HCT116 (cell line): ENCODE data around the gene BABAM2. TPM values are rescaled to one million over a fixed set of nuclear protein-coding genes. Genes with fewer than 3 reads are reported as not detected.

ENCODE experiments used
- ATAC-seq: fragments of 200-7000 bp; cut with Tn5 transposase; 2 replicates; pipeline ENCODE4 v1.9.1; 2020; ENCODE audit warnings: mild to moderate bottlenecking, moderate library complexity
- BruUV-seq: library from RNA; stranded (reverse); fragments of 400-500 nt; replicated peaks from 2 replicates; lab custom pipeline; 2021; lab: Mats Ljungman, UMichigan
- CTCF ChIA-PET: fragments of 300-600 bp; sonication (Branson Sonifier 250); formaldehyde crosslinking; loops from one replicate; lab custom pipeline; 2021; ENCODE audit warnings: antibody characterized with exemption; lab: Charles Lee
- POLR2A ChIA-PET: fragments of 300-600, 350-600 bp; sonication (Branson Sonifier 250); formaldehyde crosslinking; loops from one replicate; lab custom pipeline; 2021; ENCODE audit warnings: antibody characterized with exemption; lab: Charles Lee
- RAD21 ChIA-PET, 2 experiments: fragments of 300-600 bp; sonication (Branson Sonifier 250); formaldehyde crosslinking; loops; one replicate each; lab custom pipeline; 2023; ENCODE audit warnings: low total read pairs in 2 of 2; ENCODE audit not compliant: uncharacterized antibody in 2 of 2, unreplicated experiment in 2 of 2, low non-redundant PET in 1 of 2; lab: Charles Lee
- DNase-seq: peaks from one replicate; pipeline ENCODE4 v3.0.0-alpha.2; 2010; ENCODE audit warnings: low read depth, low spot score
- H2AFZ ChIP-seq: fragments of 200-600 bp; shearing (Covaris generic), sonication (generic); 2 replicates; pipeline ENCODE4 v1.6.1; 2017; ENCODE audit warnings: low read depth, mixed run types, mixed read lengths, antibody characterized with exemption, low read length; ENCODE audit not compliant: poor library complexity, severe bottlenecking
- H3K27ac ChIP-seq: 2 replicates; pipeline ENCODE4 v1.5.1; 2012; ENCODE audit warnings: low read depth, low read length
- H3K27me3 ChIP-seq: fragments of 200-600 bp; sonication (generic); 2 replicates; pipeline ENCODE4 v1.6.1; 2016; ENCODE audit warnings: mixed run types, low read length, mixed read lengths; ENCODE audit not compliant: insufficient read depth
- H3K36me3 ChIP-seq, 2 experiments: fragments of 200-500 bp in 1 of 2; fragments of 200-600 bp in 1 of 2; sonication (Bioruptor generic) in 1 of 2; sonication (generic) in 1 of 2; 2 replicates each; pipeline versions ENCODE4 v1.5.1 to v1.6.1; 2014 to 2016; ENCODE audit warnings: low read length in 2 of 2, inconsistent platforms in 1 of 2, mixed read lengths in 1 of 2, mixed run types in 1 of 2; ENCODE audit not compliant: insufficient read depth in 2 of 2, control insufficient read depth in 1 of 2
- H3K4me1 ChIP-seq, 2 experiments: fragments of 200-600 bp in 1 of 2; sonication (generic) in 1 of 2; 2 replicates each; pipeline versions ENCODE4 v1.5.1 to v1.6.1; 2012 to 2017; ENCODE audit warnings: low read length in 2 of 2, inconsistent platforms in 1 of 2, mild to moderate bottlenecking in 1 of 2, mixed read lengths in 1 of 2, mixed run types in 1 of 2, moderate library complexity in 1 of 2; ENCODE audit not compliant: insufficient read depth in 2 of 2, control insufficient read depth in 1 of 2
- H3K4me2 ChIP-seq: fragments of 200-600 bp; sonication (generic); 2 replicates; pipeline ENCODE4 v1.6.1; 2017; ENCODE audit warnings: mixed run types, low read length, mixed read lengths
- H3K4me3 ChIP-seq, 2 experiments: fragments of 200-600 bp in 1 of 2; sonication (generic) in 1 of 2; replicated peaks in 1 of 2; 2 replicates each; pipeline ENCODE4 v1.5.1; 2011 to 2016; ENCODE audit warnings: low read length in 2 of 2, control low read depth in 1 of 2, low read depth in 1 of 2, mild to moderate bottlenecking in 1 of 2, mixed read lengths in 1 of 2, mixed run types in 1 of 2
- H3K79me2 ChIP-seq: fragments of 200-600 bp; sonication (generic); 2 replicates; pipeline ENCODE4 v1.6.1; 2017; ENCODE audit warnings: mild to moderate bottlenecking, mixed run types, low read length, moderate library complexity, mixed read lengths; ENCODE audit not compliant: insufficient read depth
- H3K9ac ChIP-seq: fragments of 200-600 bp; sonication (generic); 2 replicates; pipeline ENCODE4 v1.6.1; 2016; ENCODE audit warnings: low read length, mixed read lengths
- H3K9me2 ChIP-seq: fragments of 200-600 bp; sonication (generic), shearing (Covaris generic); 2 replicates; pipeline ENCODE4 v1.6.1; 2017; ENCODE audit warnings: mixed run types, mild to moderate bottlenecking, moderate library complexity; ENCODE audit not compliant: insufficient read depth
- H3K9me3 ChIP-seq, 2 experiments: fragments of 200-500 bp in 1 of 2; fragments of 200-600 bp in 1 of 2; sonication (Bioruptor generic) in 1 of 2; sonication (generic) in 1 of 2; 2 replicates each; pipeline ENCODE4 v1.6.1; 2014 to 2017; ENCODE audit warnings: low read length in 2 of 2, mixed read lengths in 2 of 2, inconsistent platforms in 1 of 2, low read depth in 1 of 2, mild to moderate bottlenecking in 1 of 2, mixed run types in 1 of 2, moderate library complexity in 1 of 2; ENCODE audit not compliant: control insufficient read depth in 1 of 2, insufficient read depth in 1 of 2
- H4K20me1 ChIP-seq: fragments of 200-600 bp; sonication (generic), shearing (Covaris generic); 2 replicates; pipeline ENCODE4 v1.6.1; 2017; ENCODE audit warnings: mixed run types, mild to moderate bottlenecking, moderate library complexity; ENCODE audit not compliant: insufficient read depth
- CBX3 ChIP-seq: IDR thresholded peaks from 2 replicates; pipeline ENCODE4 v1.6.1; 2012; ENCODE audit warnings: low read depth
- CEBPB ChIP-seq: IDR thresholded peaks from 2 replicates; pipeline ENCODE4 v1.6.1; 2012; ENCODE audit warnings: low read depth
- EGR1 ChIP-seq: IDR thresholded peaks from 2 replicates; pipeline ENCODE4 v1.6.1; 2012; ENCODE audit warnings: low read depth
- ELF1 ChIP-seq: IDR thresholded peaks from 2 replicates; pipeline ENCODE4 v1.6.1; 2012; ENCODE audit warnings: low read depth, borderline replicate concordance
- EZH2 ChIP-seq: fragments of 200-600 bp; sonication (generic); IDR thresholded peaks from 2 replicates; pipeline ENCODE4 v1.6.1; 2017; ENCODE audit warnings: antibody characterized with exemption, mixed run types
- EZH2phosphoT487 ChIP-seq: fragments of 200-600 bp; IDR thresholded peaks from 2 replicates; pipeline ENCODE4 v1.6.1; 2018; ENCODE audit warnings: antibody characterized with exemption, borderline replicate concordance
- FOSL1 ChIP-seq: IDR thresholded peaks from 2 replicates; pipeline ENCODE4 v1.6.1; 2012; ENCODE audit warnings: low read depth
- JUND ChIP-seq: IDR thresholded peaks from 2 replicates; pipeline ENCODE4 v1.6.1; 2012
- POLR2A ChIP-seq: IDR thresholded peaks from 2 replicates; pipeline ENCODE4 v1.7.0; 2011; ENCODE audit warnings: borderline replicate concordance; ENCODE audit not compliant: insufficient read depth, insufficient read length; ENCODE audit errors: extremely low read depth
- POLR2AphosphoS5 ChIP-seq: IDR thresholded peaks from 2 replicates; pipeline ENCODE4 v1.6.1; 2011; ENCODE audit warnings: mild to moderate bottlenecking, low read depth, low read length, moderate library complexity
- SP1 ChIP-seq: IDR thresholded peaks from 2 replicates; pipeline ENCODE4 v1.6.1; 2012; ENCODE audit warnings: low read depth
- SRF ChIP-seq: IDR thresholded peaks from 2 replicates; pipeline ENCODE4 v1.6.1; 2012; ENCODE audit warnings: low read depth
- intact Hi-C: fragments of 100-400 bp; cut with micrococcal nuclease; formaldehyde crosslinking; loops from 2 replicates; pipeline ENCODE4 v1.10.0; 2022
- total RNA-seq: library from RNA; stranded (reverse); gene quantifications from one replicate; pipeline ENCODE4 v1.2.1, GENCODE V29; 2021; ENCODE audit not compliant: unreplicated experiment
- TF ChIP-seq, protein P1 (sequence below): IDR thresholded peaks from 2 replicates; pipeline ENCODE4 v1.6.1; 2012
- TF ChIP-seq, protein P2 (sequence below): IDR thresholded peaks from 2 replicates; pipeline ENCODE4 v1.6.1; 2011; ENCODE audit warnings: mild to moderate bottlenecking, low read length, moderate library complexity; ENCODE audit not compliant: insufficient replicate concordance; ENCODE audit errors: extremely low read depth
- TF ChIP-seq, protein P3 (sequence below): IDR thresholded peaks from 2 replicates; pipeline ENCODE4 v1.6.1; 2012
- TF ChIP-seq, protein P4 (sequence below), 3 experiments: fragments of 200-600 bp in 1 of 3; sonication (generic) in 1 of 3; IDR thresholded peaks in 2 of 3; conservative IDR thresholded peaks in 1 of 3; 2 replicates each; pipeline ENCODE4 v1.5.1; 2012 to 2017; ENCODE audit warnings: low read depth in 2 of 3, low read length in 2 of 3, antibody characterized with exemption in 1 of 3, borderline replicate concordance in 1 of 3, control low read depth in 1 of 3, mild to moderate bottlenecking in 1 of 3, mixed read lengths in 1 of 3, mixed run types in 1 of 3, moderate library complexity in 1 of 3; ENCODE audit not compliant: insufficient read depth in 1 of 3

Gene BABAM2
- total RNA-seq, 1 experiment from 2014 or later: 23.8 TPM

DNA sequence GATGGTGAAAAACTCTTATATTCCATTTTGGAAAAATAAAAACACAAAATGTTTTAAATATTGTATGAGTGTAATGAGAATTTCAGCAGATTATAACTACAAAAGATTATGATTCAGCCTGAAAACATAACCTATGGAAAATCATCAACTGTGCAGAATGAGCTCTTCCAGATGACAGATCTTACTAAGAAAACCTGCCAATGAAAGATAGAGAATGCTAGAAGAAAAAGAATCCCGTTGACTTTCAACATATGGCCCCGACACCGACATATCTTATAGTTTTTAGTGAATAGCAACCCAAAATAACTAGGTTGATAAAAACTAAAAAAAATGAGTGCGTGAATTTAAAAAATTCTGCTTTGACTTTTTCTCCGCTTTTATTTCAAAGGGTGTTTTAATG lies 178.0 kb downstream of the BABAM2 start:
- Histone ChIP-seq H3K9me2 (no peaks in the 10 kb centered on the region), H4K20me1 (no peaks in the 10 kb centered on the region), H3K27ac (no peak overlapping the region), H3K9me3 (no peaks in the 10 kb centered on the region), H3K4me3 (no peak overlapping the region), H3K4me1 (no peaks in the 10 kb centered on the region), H3K4me2 (no peak overlapping the region), H3K36me3 (no peaks in the 10 kb centered on the region), H2AFZ (no peak overlapping the region), H3K9ac (no peak overlapping the region), H3K27me3 (no peaks in the 10 kb centered on the region), H3K79me2 (no peaks in the 10 kb centered on the region)
- TF ChIP-seq ELF1 (no peak), FOSL1 (no peak), CEBPB (no peak), SRF (no peak), POLR2A (no peak), JUND (no peak), EZH2 (no peak), POLR2AphosphoS5 (no peak), CBX3 (no peak), EGR1 (no peak), EZH2phosphoT487 (no peak), SP1 (no peak)
- TF ChIP-seq, protein P1, sequence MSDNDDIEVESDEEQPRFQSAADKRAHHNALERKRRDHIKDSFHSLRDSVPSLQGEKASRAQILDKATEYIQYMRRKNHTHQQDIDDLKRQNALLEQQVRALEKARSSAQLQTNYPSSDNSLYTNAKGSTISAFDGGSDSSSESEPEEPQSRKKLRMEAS: no peak
- TF ChIP-seq, protein P2, sequence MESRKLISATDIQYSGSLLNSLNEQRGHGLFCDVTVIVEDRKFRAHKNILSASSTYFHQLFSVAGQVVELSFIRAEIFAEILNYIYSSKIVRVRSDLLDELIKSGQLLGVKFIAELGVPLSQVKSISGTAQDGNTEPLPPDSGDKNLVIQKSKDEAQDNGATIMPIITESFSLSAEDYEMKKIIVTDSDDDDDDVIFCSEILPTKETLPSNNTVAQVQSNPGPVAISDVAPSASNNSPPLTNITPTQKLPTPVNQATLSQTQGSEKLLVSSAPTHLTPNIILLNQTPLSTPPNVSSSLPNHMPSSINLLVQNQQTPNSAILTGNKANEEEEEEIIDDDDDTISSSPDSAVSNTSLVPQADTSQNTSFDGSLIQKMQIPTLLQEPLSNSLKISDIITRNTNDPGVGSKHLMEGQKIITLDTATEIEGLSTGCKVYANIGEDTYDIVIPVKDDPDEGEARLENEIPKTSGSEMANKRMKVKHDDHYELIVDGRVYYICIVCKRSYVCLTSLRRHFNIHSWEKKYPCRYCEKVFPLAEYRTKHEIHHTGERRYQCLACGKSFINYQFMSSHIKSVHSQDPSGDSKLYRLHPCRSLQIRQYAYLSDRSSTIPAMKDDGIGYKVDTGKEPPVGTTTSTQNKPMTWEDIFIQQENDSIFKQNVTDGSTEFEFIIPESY: no peak
- TF ChIP-seq, protein P3, sequence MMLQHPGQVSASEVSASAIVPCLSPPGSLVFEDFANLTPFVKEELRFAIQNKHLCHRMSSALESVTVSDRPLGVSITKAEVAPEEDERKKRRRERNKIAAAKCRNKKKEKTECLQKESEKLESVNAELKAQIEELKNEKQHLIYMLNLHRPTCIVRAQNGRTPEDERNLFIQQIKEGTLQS: no peak
- TF ChIP-seq, protein P4, sequence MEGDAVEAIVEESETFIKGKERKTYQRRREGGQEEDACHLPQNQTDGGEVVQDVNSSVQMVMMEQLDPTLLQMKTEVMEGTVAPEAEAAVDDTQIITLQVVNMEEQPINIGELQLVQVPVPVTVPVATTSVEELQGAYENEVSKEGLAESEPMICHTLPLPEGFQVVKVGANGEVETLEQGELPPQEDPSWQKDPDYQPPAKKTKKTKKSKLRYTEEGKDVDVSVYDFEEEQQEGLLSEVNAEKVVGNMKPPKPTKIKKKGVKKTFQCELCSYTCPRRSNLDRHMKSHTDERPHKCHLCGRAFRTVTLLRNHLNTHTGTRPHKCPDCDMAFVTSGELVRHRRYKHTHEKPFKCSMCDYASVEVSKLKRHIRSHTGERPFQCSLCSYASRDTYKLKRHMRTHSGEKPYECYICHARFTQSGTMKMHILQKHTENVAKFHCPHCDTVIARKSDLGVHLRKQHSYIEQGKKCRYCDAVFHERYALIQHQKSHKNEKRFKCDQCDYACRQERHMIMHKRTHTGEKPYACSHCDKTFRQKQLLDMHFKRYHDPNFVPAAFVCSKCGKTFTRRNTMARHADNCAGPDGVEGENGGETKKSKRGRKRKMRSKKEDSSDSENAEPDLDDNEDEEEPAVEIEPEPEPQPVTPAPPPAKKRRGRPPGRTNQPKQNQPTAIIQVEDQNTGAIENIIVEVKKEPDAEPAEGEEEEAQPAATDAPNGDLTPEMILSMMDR (IDR thresholded peaks at IDR 0.05 in 2 of 3, conservative IDR thresholded peaks at IDR 0.05 in 1 of 3; ENCODE audit: borderline replicate concordance in 1 of 3, insufficient read depth in 1 of 3, low read depth in 2 of 3, low read length in 2 of 3): no peak
- intact Hi-C loops: no loop called here
- ATAC-seq: no peak
- CTCF ChIA-PET: no interaction called here
- POLR2A ChIA-PET: no interaction called here
- RAD21 ChIA-PET: no interaction called here
- no peak for DNase-seq
- no TSS peak for BruUV-seq
